ENCODE measurements around the gene SAP30.

Gene SAP30

DNA sequence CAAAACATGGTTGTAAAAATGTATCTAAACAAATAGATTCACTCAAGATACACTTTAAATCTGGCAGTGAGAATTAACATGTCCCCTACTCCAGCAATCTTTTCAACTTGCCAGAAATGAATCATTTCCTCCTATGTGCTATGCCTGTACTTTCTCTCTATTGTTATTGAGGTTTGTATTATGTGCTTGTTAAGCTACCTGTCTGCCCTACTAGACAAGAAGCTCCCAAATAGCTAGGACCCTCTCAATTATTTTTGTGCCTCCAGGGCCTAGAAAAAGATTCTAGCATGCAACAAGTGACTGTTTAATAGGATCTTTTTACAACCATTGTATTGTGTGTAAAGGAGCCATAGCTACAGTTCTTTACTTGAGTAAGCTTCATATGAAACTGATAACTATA is 3.5 kb upstream of the SAP30 start:
- no peaks in the 10 kb centered on the region for H3K4me1 ChIP-seq (ENCODE audit: control insufficient read depth, insufficient read depth, low read length, poor library complexity, severe bottlenecking)
- H3K4me3 ChIP-seq (ENCODE audit: extremely low read depth, insufficient read depth, low read length, poor library complexity, severe bottlenecking): no peak overlapping the region
- H3K36me3 ChIP-seq (ENCODE audit: control insufficient read depth, insufficient read depth, low read length): no peaks in the 10 kb centered on the region
- H3K27ac ChIP-seq (ENCODE audit: low read depth, low read length, severe bottlenecking): no peak overlapping the region
- H3K9me3 ChIP-seq (ENCODE audit: control insufficient read depth, low read length): no peaks in the 10 kb centered on the region

- Histone ChIP-seq H3K4me1 (ENCODE audit: control insufficient read depth, insufficient read depth, low read length, poor library complexity, severe bottlenecking) (peaks cover 2% of the 10 kb centered on the region), H3K36me3 (ENCODE audit: control insufficient read depth, insufficient read depth, low read length) (no peaks in the 10 kb centered on the region), H3K9me3 (ENCODE audit: control insufficient read depth, low read length) (no peaks in the 10 kb centered on the region), H3K27ac (ENCODE audit: low read depth, low read length, severe bottlenecking) (no peak overlapping the region), H3K4me3 (ENCODE audit: extremely low read depth, insufficient read depth, low read length, poor library complexity, severe bottlenecking) (no peak overlapping the region)
- 87 to 90% methylated on average over 4 of the region's 4 CpGs for WGBS, 2 experiments (ENCODE audit: insufficient coverage in 2 of 2)
These were observed 2.8 kb upstream of the SAP30 start for GRCh38 chr4:173367946-173368345.

DNA sequence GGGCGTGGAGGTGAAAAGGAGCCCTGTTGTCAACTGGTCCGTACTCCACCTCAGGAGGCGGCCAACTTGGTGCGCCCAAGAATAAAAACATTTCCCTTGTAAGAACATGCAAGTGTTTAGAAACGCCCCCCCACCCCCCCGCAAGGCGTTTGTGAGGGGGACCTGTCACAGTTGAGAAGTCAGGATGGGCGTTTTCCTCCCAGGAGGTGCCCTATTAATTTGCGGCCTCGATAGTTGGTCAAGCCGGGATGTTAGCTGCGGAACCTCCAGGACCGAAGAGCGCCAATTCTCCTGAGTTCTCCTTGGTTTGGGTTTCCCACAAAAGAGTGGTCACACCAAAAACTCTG is 651 bp upstream of the SAP30 start:
- H3K9me3 ChIP-seq (ENCODE audit: control insufficient read depth, low read length): no peaks in the 10 kb centered on the region
- H3K4me3 ChIP-seq (ENCODE audit: extremely low read depth, insufficient read depth, low read length, poor library complexity, severe bottlenecking): peak overlapping the region; percentile 77
- H3K27ac ChIP-seq (ENCODE audit: low read depth, low read length, severe bottlenecking): peak overlapping the region; percentile 84
- H3K4me1 ChIP-seq (ENCODE audit: control insufficient read depth, insufficient read depth, low read length, poor library complexity, severe bottlenecking): peaks cover 4% of the 10 kb centered on the region
- H3K36me3 ChIP-seq (ENCODE audit: control insufficient read depth, insufficient read depth, low read length): peaks cover 4% of the 10 kb centered on the region
- 0% methylated on average over 7 to 9 of the region's 14 CpGs for WGBS, 2 experiments (ENCODE audit: insufficient coverage in 2 of 2)

DNA sequence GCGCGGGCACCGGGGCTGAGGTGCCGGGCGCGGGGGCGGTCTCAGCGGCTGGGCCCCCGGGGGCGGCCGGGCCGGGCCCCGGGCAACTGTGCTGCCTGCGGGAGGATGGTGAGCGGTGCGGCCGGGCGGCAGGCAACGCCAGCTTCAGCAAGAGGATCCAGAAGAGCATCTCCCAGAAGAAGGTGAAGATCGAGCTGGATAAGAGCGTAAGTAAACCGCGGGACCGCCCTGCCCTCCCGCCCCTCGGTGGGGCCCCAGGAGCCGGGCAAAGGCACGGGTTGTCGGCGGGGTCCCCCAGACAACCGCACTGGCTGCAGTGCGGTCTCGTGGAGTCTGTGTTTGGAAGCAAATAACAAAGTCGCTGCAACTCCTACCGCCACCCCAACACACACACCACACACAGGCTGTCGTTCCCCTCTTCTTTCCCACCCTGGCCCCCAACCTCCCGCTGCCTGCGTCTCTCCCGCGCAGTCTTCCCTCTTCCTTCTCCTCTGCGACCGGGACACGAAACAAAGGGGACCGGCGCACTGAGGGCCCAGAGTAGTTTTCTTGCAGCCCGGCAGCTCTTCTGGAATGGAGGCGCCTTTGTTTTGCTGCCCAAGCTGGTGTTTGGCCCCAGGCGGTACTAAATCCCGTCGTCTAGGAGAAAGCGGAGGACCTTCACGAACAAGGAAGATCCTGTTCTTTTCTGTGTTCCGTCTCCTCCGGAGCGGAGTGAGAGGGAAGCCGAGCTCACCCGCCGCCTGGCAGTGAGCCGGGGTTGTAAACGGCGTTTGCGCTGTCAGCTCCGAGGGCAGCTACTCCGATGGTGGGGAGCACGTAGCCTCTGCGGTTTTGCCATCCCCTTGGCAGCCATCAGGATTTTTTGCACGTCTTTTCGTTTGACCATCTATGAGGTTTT is 788 bp downstream of the SAP30 start:
- 0% methylated on average over 52 to 59 of the region's 68 CpGs for WGBS, 2 experiments (ENCODE audit: insufficient coverage in 2 of 2)
- Histone ChIP-seq H3K4me1 (ENCODE audit: control insufficient read depth, insufficient read depth, low read length, poor library complexity, severe bottlenecking) (peaks cover 4% of the 10 kb centered on the region), H3K9me3 (ENCODE audit: control insufficient read depth, low read length) (no peaks in the 10 kb centered on the region), H3K4me3 (ENCODE audit: extremely low read depth, insufficient read depth, low read length, poor library complexity, severe bottlenecking) (peak overlapping the region; percentile 77), H3K36me3 (ENCODE audit: control insufficient read depth, insufficient read depth, low read length) (peaks cover 4% of the 10 kb centered on the region), H3K27ac (ENCODE audit: low read depth, low read length, severe bottlenecking) (peak overlapping the region; percentile 84)

DNA sequence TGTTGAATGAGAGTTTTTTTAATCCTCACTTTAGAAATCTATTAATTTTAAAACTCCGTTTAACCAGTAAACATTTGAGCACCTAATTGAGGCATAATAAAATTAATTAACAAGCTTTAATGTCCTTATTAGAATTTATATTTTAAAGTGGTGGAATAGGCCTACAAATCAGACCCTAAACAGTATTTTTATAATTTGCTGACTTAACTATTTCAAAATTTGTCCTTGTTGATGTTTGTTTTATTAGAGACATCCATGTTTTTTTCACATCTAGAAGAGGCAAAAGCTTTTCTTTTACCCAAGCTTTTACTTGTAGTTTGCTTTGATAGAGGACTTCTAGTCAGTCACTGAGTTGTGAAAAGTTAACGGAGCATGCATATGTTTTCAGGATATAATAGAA is 3.8 kb downstream of the SAP30 start:
- Histone ChIP-seq H3K27ac (ENCODE audit: low read depth, low read length, severe bottlenecking) (no peak overlapping the region), H3K4me3 (ENCODE audit: extremely low read depth, insufficient read depth, low read length, poor library complexity, severe bottlenecking) (no peak overlapping the region), H3K9me3 (ENCODE audit: control insufficient read depth, low read length) (no peaks in the 10 kb centered on the region), H3K4me1 (ENCODE audit: control insufficient read depth, insufficient read depth, low read length, poor library complexity, severe bottlenecking) (peaks cover 4% of the 10 kb centered on the region), H3K36me3 (ENCODE audit: control insufficient read depth, insufficient read depth, low read length) (peaks cover 6% of the 10 kb centered on the region)
- no CpG with 5 or more reads among the region's 2 CpGs for WGBS, 2 experiments (ENCODE audit: insufficient coverage in 2 of 2)

DNA sequence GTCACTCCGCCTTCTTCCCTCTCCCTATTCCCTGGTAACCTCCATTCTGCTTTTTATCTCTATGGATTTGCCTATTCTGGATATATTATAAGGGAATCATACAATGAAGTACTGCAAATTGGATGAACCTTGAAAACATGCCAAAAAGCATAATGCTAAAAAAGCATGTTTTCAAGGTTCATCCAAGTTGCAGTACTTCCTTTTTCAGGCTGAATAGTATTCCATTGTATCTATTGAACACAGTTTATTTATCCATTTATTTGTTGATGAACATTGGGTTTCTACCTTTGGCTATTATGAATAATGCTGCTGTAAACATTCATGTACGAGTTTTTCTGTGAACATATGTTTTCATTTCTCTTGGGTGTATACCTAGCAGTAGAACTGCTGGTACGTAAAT is 9.2 kb downstream of the SAP30 start:
- no peak overlapping the region for H3K4me3 ChIP-seq (ENCODE audit: extremely low read depth, insufficient read depth, low read length, poor library complexity, severe bottlenecking)
- H3K9me3 ChIP-seq (ENCODE audit: control insufficient read depth, low read length): no peaks in the 10 kb centered on the region
- peaks cover 3% of the 10 kb centered on the region for H3K36me3 ChIP-seq (ENCODE audit: control insufficient read depth, insufficient read depth, low read length)
- no peak overlapping the region for H3K27ac ChIP-seq (ENCODE audit: low read depth, low read length, severe bottlenecking)
- no CpG with 5 or more reads among the region's 3 CpGs for WGBS, 2 experiments (ENCODE audit: insufficient coverage in 2 of 2)
- no peaks in the 10 kb centered on the region for H3K4me1 ChIP-seq (ENCODE audit: control insufficient read depth, insufficient read depth, low read length, poor library complexity, severe bottlenecking)

- no peaks in the 10 kb centered on the region for H3K4me1 ChIP-seq (ENCODE audit: control insufficient read depth, insufficient read depth, low read length, poor library complexity, severe bottlenecking)
- peaks cover 3% of the 10 kb centered on the region for H3K36me3 ChIP-seq (ENCODE audit: control insufficient read depth, insufficient read depth, low read length)
- H3K9me3 ChIP-seq (ENCODE audit: control insufficient read depth, low read length): no peaks in the 10 kb centered on the region
- no peak overlapping the region for H3K4me3 ChIP-seq (ENCODE audit: extremely low read depth, insufficient read depth, low read length, poor library complexity, severe bottlenecking)
- no peak overlapping the region for H3K27ac ChIP-seq (ENCODE audit: low read depth, low read length, severe bottlenecking)
These were observed 10.2 kb downstream of the SAP30 start for GRCh38 chr4:173380987-173381386.

DNA sequence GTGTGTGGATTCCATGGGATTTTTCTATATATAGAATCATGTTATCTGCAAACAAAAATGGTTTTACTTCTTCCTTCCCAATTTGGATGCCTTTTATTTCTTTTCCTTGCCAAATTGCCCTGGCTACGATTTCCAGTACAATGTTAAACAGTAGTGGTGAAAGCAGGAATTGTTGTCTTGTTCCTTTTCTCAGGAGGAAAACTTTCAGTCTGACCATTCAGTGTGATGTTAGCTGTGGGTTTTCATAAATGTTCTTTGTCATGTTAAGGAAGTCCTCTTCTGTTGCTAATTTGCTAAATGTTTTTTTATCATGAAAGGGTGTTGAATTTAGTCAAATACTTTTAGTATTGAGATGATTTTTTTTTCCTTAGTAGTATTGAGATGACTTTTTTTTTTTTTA is 10.9 kb downstream of the SAP30 start:
- no peak overlapping the region for H3K27ac ChIP-seq (ENCODE audit: low read depth, low read length, severe bottlenecking)
- peaks cover 3% of the 10 kb centered on the region for H3K36me3 ChIP-seq (ENCODE audit: control insufficient read depth, insufficient read depth, low read length)
- no peaks in the 10 kb centered on the region for H3K9me3 ChIP-seq (ENCODE audit: control insufficient read depth, low read length)
- no peaks in the 10 kb centered on the region for H3K4me1 ChIP-seq (ENCODE audit: control insufficient read depth, insufficient read depth, low read length, poor library complexity, severe bottlenecking)
- no peak overlapping the region for H3K4me3 ChIP-seq (ENCODE audit: extremely low read depth, insufficient read depth, low read length, poor library complexity, severe bottlenecking)
- WGBS, 2 experiments (ENCODE audit: insufficient coverage in 2 of 2): no CpG with 5 or more reads among the region's 1 CpG

GRCh38 chr4:173382349-173382748 is 11.6 kb downstream of the SAP30 start:
- no peak overlapping the region for H3K27ac ChIP-seq (ENCODE audit: low read depth, low read length, severe bottlenecking)
- H3K36me3 ChIP-seq (ENCODE audit: control insufficient read depth, insufficient read depth, low read length): peaks cover 3% of the 10 kb centered on the region
- no peaks in the 10 kb centered on the region for H3K4me1 ChIP-seq (ENCODE audit: control insufficient read depth, insufficient read depth, low read length, poor library complexity, severe bottlenecking)
- H3K4me3 ChIP-seq (ENCODE audit: extremely low read depth, insufficient read depth, low read length, poor library complexity, severe bottlenecking): no peak overlapping the region
- no CpG with 5 or more reads among the region's 4 CpGs for WGBS, 2 experiments (ENCODE audit: insufficient coverage in 2 of 2)
- no peaks in the 10 kb centered on the region for H3K9me3 ChIP-seq (ENCODE audit: control insufficient read depth, low read length)

DNA sequence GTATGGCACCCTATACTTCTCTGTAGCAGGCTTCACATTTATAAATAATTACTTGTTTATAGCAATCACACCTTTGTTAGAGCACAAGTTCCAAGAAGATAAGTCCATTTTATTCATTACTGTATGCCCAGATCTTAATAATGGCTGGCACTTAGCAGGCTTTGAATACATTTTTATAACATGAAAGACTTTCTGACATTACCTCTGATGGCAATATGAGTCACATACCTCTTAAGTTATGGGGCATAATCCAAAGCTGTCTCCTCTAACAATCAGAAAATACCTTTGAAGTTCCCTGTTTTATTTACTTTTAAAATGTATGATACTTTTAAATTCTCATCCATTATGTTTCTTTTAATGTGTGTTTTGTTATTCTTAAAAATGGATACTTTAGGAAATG is 16.0 kb downstream of the SAP30 start:
- no peaks in the 10 kb centered on the region for H3K36me3 ChIP-seq (ENCODE audit: control insufficient read depth, insufficient read depth, low read length)
- no peaks in the 10 kb centered on the region for H3K4me1 ChIP-seq (ENCODE audit: control insufficient read depth, insufficient read depth, low read length, poor library complexity, severe bottlenecking)
- no peak overlapping the region for H3K27ac ChIP-seq (ENCODE audit: low read depth, low read length, severe bottlenecking)
- no peak overlapping the region for H3K4me3 ChIP-seq (ENCODE audit: extremely low read depth, insufficient read depth, low read length, poor library complexity, severe bottlenecking)
- H3K9me3 ChIP-seq (ENCODE audit: control insufficient read depth, low read length): no peaks in the 10 kb centered on the region

GRCh38 chr4:173391701-173392100 is 20.9 kb downstream of the SAP30 start:
- WGBS, 2 experiments (ENCODE audit: insufficient coverage in 2 of 2): no CpG with 5 or more reads among the region's 1 CpG

More at GRCh38 chr4:173391701-173392100, 20.9 kb downstream of the SAP30 start:
- H3K4me3 ChIP-seq (ENCODE audit: extremely low read depth, insufficient read depth, low read length, poor library complexity, severe bottlenecking): no peak overlapping the region
- no peaks in the 10 kb centered on the region for H3K9me3 ChIP-seq (ENCODE audit: control insufficient read depth, low read length)
- H3K4me1 ChIP-seq (ENCODE audit: control insufficient read depth, insufficient read depth, low read length, poor library complexity, severe bottlenecking): no peaks in the 10 kb centered on the region
- H3K36me3 ChIP-seq (ENCODE audit: control insufficient read depth, insufficient read depth, low read length): no peaks in the 10 kb centered on the region
- no peak overlapping the region for H3K27ac ChIP-seq (ENCODE audit: low read depth, low read length, severe bottlenecking)
